ENCODE results near the gene GPD2.
A peak's percentile ranks its signal among the peaks of the same experiment; 100 is the strongest.

Gene GPD2

GRCh38 chr2:156585457-156585856, 149.3 kb downstream of the GPD2 start:
- no peak overlapping the region for H3K4me2 ChIP-seq

GRCh38 chr2:156586621-156587020, 150.4 kb downstream of the GPD2 start:
- Histone ChIP-seq H3K27me3 (ENCODE audit: insufficient read depth, low read depth) (no peaks in the 10 kb centered on the region), H3K27ac (no peak overlapping the region), H3K4me1 (ENCODE audit: low read depth, poor library complexity, severe bottlenecking) (peaks cover 8% of the 10 kb centered on the region), H3K4me2 (no peak overlapping the region), H2AFZ (ENCODE audit: low read depth) (no peak overlapping the region), H3K36me3 (ENCODE audit: insufficient read depth) (no peaks in the 10 kb centered on the region), H3K4me3 (IDR thresholded peaks at IDR 0.05; ENCODE audit: insufficient read depth, low read depth, low read length) (no peak overlapping the region), H3K9ac (no peak overlapping the region), H3K79me2 (ENCODE audit: insufficient read depth, low read depth) (no peaks in the 10 kb centered on the region), H4K20me1 (ENCODE audit: insufficient read depth) (no peaks in the 10 kb centered on the region)
- TF ChIP-seq CTCF (conservative IDR thresholded peaks at IDR 0.05; ENCODE audit: low read depth, low read length): no peak

More at GRCh38 chr2:156585457-156585856, 149.3 kb downstream of the GPD2 start:
- Histone ChIP-seq H4K20me1 (ENCODE audit: insufficient read depth) (no peaks in the 10 kb centered on the region), H2AFZ (ENCODE audit: low read depth) (no peak overlapping the region), H3K27ac (no peak overlapping the region), H3K4me1 (ENCODE audit: low read depth, poor library complexity, severe bottlenecking) (peaks cover 8% of the 10 kb centered on the region), H3K4me3 (IDR thresholded peaks at IDR 0.05; ENCODE audit: insufficient read depth, low read depth, low read length) (no peak overlapping the region), H3K79me2 (ENCODE audit: insufficient read depth, low read depth) (no peaks in the 10 kb centered on the region), H3K36me3 (ENCODE audit: insufficient read depth) (no peaks in the 10 kb centered on the region), H3K9ac (no peak overlapping the region), H3K27me3 (ENCODE audit: insufficient read depth, low read depth) (no peaks in the 10 kb centered on the region)
- TF ChIP-seq CTCF (conservative IDR thresholded peaks at IDR 0.05; ENCODE audit: low read depth, low read length): no peak

- peak; percentile 91 for TF ChIP-seq CTCF (conservative IDR thresholded peaks at IDR 0.05; ENCODE audit: low read depth, low read length)
- Histone ChIP-seq H3K79me2 (ENCODE audit: insufficient read depth, low read depth) (no peaks in the 10 kb centered on the region), H3K4me1 (ENCODE audit: low read depth, poor library complexity, severe bottlenecking) (peaks cover 8% of the 10 kb centered on the region), H3K36me3 (ENCODE audit: insufficient read depth) (no peaks in the 10 kb centered on the region), H3K9ac (no peak overlapping the region), H4K20me1 (ENCODE audit: insufficient read depth) (no peaks in the 10 kb centered on the region), H3K27me3 (ENCODE audit: insufficient read depth, low read depth) (no peaks in the 10 kb centered on the region), H2AFZ (ENCODE audit: low read depth) (no peak overlapping the region), H3K27ac (no peak overlapping the region), H3K4me2 (no peak overlapping the region), H3K4me3 (IDR thresholded peaks at IDR 0.05; ENCODE audit: insufficient read depth, low read depth, low read length) (no peak overlapping the region)
Measured at GRCh38 chr2:156589381-156590079, 153.4 kb downstream of the GPD2 start.

- Histone ChIP-seq H3K79me2 (ENCODE audit: insufficient read depth, low read depth) (no peaks in the 10 kb centered on the region), H2AFZ (ENCODE audit: low read depth) (no peak overlapping the region), H3K27me3 (ENCODE audit: insufficient read depth, low read depth) (no peaks in the 10 kb centered on the region), H3K27ac (no peak overlapping the region), H3K4me3 (IDR thresholded peaks at IDR 0.05; ENCODE audit: insufficient read depth, low read depth, low read length) (no peak overlapping the region), H4K20me1 (ENCODE audit: insufficient read depth) (no peaks in the 10 kb centered on the region), H3K4me2 (no peak overlapping the region), H3K36me3 (ENCODE audit: insufficient read depth) (no peaks in the 10 kb centered on the region), H3K9ac (no peak overlapping the region), H3K4me1 (ENCODE audit: low read depth, poor library complexity, severe bottlenecking) (peaks cover 8% of the 10 kb centered on the region)
- TF ChIP-seq CTCF (conservative IDR thresholded peaks at IDR 0.05; ENCODE audit: low read depth, low read length): no peak
Measured at GRCh38 chr2:156590085-156590739, 154.0 kb downstream of the GPD2 start.

Data from KMS-11 (cell line).